Smooth muscle cell (in vitro differentiated cells): ENCODE results near the gene SEMA5A. TPM values are rescaled to one million over a fixed set of nuclear protein-coding genes. Genes with fewer than 3 reads are reported as not detected.

Experiments used
- DNase-seq: peaks from one replicate; lab custom pipeline; 2025; ENCODE audit not compliant: unreplicated experiment; lab: John Stamatoyannopoulos, UW
- H2AFZ ChIP-seq: fragments of 200-600 bp; sonication (generic); 2 replicates; pipeline ENCODE4 v1.6.0; 2016; ENCODE audit warnings: antibody characterized with exemption, low read depth, mild to moderate bottlenecking
- H3F3A ChIP-seq: fragments of 200-600 bp; sonication (generic); 2 replicates; pipeline ENCODE4 v1.6.0; 2017; ENCODE audit warnings: antibody characterized with exemption, low read depth
- H3K27ac ChIP-seq: fragments of 200-600 bp; sonication (generic); 2 replicates; pipeline ENCODE4 v1.5.1; 2016; ENCODE audit warnings: low read depth, mild to moderate bottlenecking
- H3K27me3 ChIP-seq: fragments of 200-600 bp; sonication (generic); 2 replicates; pipeline ENCODE4 v1.6.1; 2016; ENCODE audit warnings: low read depth, mild to moderate bottlenecking
- H3K36me3 ChIP-seq: fragments of 200-600 bp; sonication (generic); 2 replicates; pipeline ENCODE4 v1.5.1; 2016; ENCODE audit warnings: low read depth
- H3K4me1 ChIP-seq: fragments of 200-600 bp; sonication (generic); 2 replicates; pipeline ENCODE4 v1.5.1; 2016; ENCODE audit warnings: low read depth
- H3K4me2 ChIP-seq: fragments of 200-600 bp; sonication (generic); 2 replicates; pipeline ENCODE4 v1.6.0; 2016; ENCODE audit warnings: mild to moderate bottlenecking
- H3K4me3 ChIP-seq: fragments of 200-600 bp; sonication (generic); 2 replicates; pipeline ENCODE4 v1.5.1; 2016; ENCODE audit warnings: mild to moderate bottlenecking
- H3K79me2 ChIP-seq: fragments of 200-600 bp; sonication (generic); 2 replicates; pipeline ENCODE4 v1.6.0; 2016; ENCODE audit warnings: low read depth, mild to moderate bottlenecking
- H3K9ac ChIP-seq: fragments of 200-600 bp; sonication (generic); 2 replicates; pipeline ENCODE4 v1.6.0; 2016; ENCODE audit warnings: low read depth
- H3K9me3 ChIP-seq: fragments of 200-600 bp; sonication (generic); replicated peaks from 2 replicates; pipeline ENCODE4 v1.5.1; 2016; ENCODE audit warnings: low read depth
- H4K20me1 ChIP-seq: fragments of 200-600 bp; sonication (generic); 2 replicates; pipeline ENCODE4 v1.6.0; 2016; ENCODE audit warnings: low read depth
- CTCF ChIP-seq: fragments of 200-600 bp; sonication (generic); IDR thresholded peaks from 2 replicates; pipeline ENCODE4 v1.5.1; 2017; ENCODE audit warnings: borderline replicate concordance, mild to moderate bottlenecking, antibody characterized with exemption; ENCODE audit not compliant: insufficient read depth, poor library complexity, severe bottlenecking
- WGBS: methylation state at CpG from one replicate; pipeline ENCODE4 v1.1.7; 2016; ENCODE audit warnings: low lambda C conversion rate; 5-methylcytosine and 5-hydroxymethylcytosine counted together
- polyA plus RNA-seq: library from polyadenylated mRNA; unstranded; fragments of >200 nt; fragmentation: Nextera tagmentation; extraction: Ambion mirVana; gene quantifications from 2 replicates; pipeline ENCODE4 v1.2.1, GENCODE V29; 2016
- total RNA-seq: library from RNA; depleted of rRNA; stranded (reverse); fragments of >200 nt; gene quantifications from 2 replicates; pipeline ENCODE4 v1.2.3, GENCODE V29; 2014

Gene SEMA5A
- total and polyA plus RNA-seq, 2 experiments from 2014 or later: 21.6 to 65.1 TPM

- H3K4me1 ChIP-seq: no peaks in the 10 kb centered on the region
- no peaks in the 10 kb centered on the region for H3K27me3 ChIP-seq
- no peaks in the 10 kb centered on the region for H3F3A ChIP-seq
- H3K36me3 ChIP-seq: no peaks in the 10 kb centered on the region
- DNase-seq: no peak
- H3K4me3 ChIP-seq: no peak overlapping the region
- peaks cover 10% of the 10 kb centered on the region for H3K79me2 ChIP-seq
- no peak overlapping the region for H3K9ac ChIP-seq
- H3K9me3 ChIP-seq: no peaks in the 10 kb centered on the region
- TF ChIP-seq CTCF: no peak
- no peak overlapping the region for H3K27ac ChIP-seq
- 94% methylated on average over 6 of the region's 6 CpGs for WGBS
- no peak overlapping the region for H3K4me2 ChIP-seq
- H4K20me1 ChIP-seq: no peaks in the 10 kb centered on the region
- H2AFZ ChIP-seq: no peak overlapping the region
These were observed 151.7 kb downstream of the SEMA5A start for GRCh38 chr5:9394221-9394620.

GRCh38 chr5:9392625-9393024, 153.2 kb downstream of the SEMA5A start:
- H3K27me3 ChIP-seq: no peaks in the 10 kb centered on the region
- no peak for DNase-seq

GRCh38 chr5:9391080-9391479, 154.8 kb downstream of the SEMA5A start:
- Histone ChIP-seq H3K9me3 (no peaks in the 10 kb centered on the region), H2AFZ (no peak overlapping the region), H3K4me3 (no peak overlapping the region), H4K20me1 (no peaks in the 10 kb centered on the region), H3K4me1 (no peaks in the 10 kb centered on the region), H3K79me2 (peaks cover 15% of the 10 kb centered on the region), H3K36me3 (no peaks in the 10 kb centered on the region), H3K27me3 (no peaks in the 10 kb centered on the region), H3K4me2 (no peak overlapping the region), H3F3A (no peaks in the 10 kb centered on the region), H3K27ac (no peak overlapping the region), H3K9ac (no peak overlapping the region)
- TF ChIP-seq CTCF: no peak
- 89% methylated on average over 4 of the region's 4 CpGs for WGBS
- DNase-seq: no peak

More at GRCh38 chr5:9392625-9393024, 153.2 kb downstream of the SEMA5A start:
- Histone ChIP-seq H4K20me1 (no peaks in the 10 kb centered on the region), H3K4me3 (no peak overlapping the region), H3K4me2 (peak overlapping the region; percentile 23), H3K9ac (no peak overlapping the region), H3F3A (no peaks in the 10 kb centered on the region), H2AFZ (no peak overlapping the region), H3K79me2 (peaks cover 13% of the 10 kb centered on the region), H3K27ac (no peak overlapping the region), H3K4me1 (no peaks in the 10 kb centered on the region), H3K36me3 (no peaks in the 10 kb centered on the region), H3K9me3 (no peaks in the 10 kb centered on the region)
- 23% methylated on average over 1 of the region's 1 CpG for WGBS
- TF ChIP-seq CTCF: no peak

GRCh38 chr5:9390113-9390512, 155.8 kb downstream of the SEMA5A start:
- no peak for TF ChIP-seq CTCF
- Histone ChIP-seq H3K4me2 (no peak overlapping the region), H3K9me3 (no peaks in the 10 kb centered on the region), H3K79me2 (peaks cover 15% of the 10 kb centered on the region), H2AFZ (no peak overlapping the region), H3K4me1 (no peaks in the 10 kb centered on the region), H3K27ac (no peak overlapping the region), H3K27me3 (no peaks in the 10 kb centered on the region), H4K20me1 (peaks cover 2% of the 10 kb centered on the region), H3K9ac (no peak overlapping the region), H3F3A (no peaks in the 10 kb centered on the region), H3K4me3 (no peak overlapping the region), H3K36me3 (no peaks in the 10 kb centered on the region)
- WGBS: 59% methylated on average over 1 of the region's 1 CpG
- DNase-seq: no peak
